GM21619 (cell line): ENCODE results near the gene OSBPL10.
"Not testable (repeated sequence)": the region's sequence is repeated elsewhere in the genome, so short reads cannot be mapped to it uniquely, and the experiment has no call there.

ENCODE experiments used
- ATAC-seq: cut with Tn5 transposase; IDR thresholded peaks from one replicate; pipeline ENCODE4 v1.9.1; 2021; ENCODE audit not compliant: unreplicated experiment

The OSBPL10 gene

GRCh38 chr3:31981206-31982181, at the start of gene OSBPL10, which contains the start of gene ZNF860:
Gene OSBPL10 (minus strand): TSS chr3:31981262. CDS start chr3:31981179, 83 bp downstream.
Gene ZNF860 (plus strand): TSS chr3:31981750. CDS start chr3:31989080, 7,330 bp downstream.
- ATAC-seq: peak; percentile 23

GRCh38 chr3:32026593-32026992, 45.5 kb upstream of the OSBPL10 start:
- ATAC-seq: no peak

- ATAC-seq: no peak
Observed at GRCh38 chr3:32022947-32023346, 41.9 kb upstream of the OSBPL10 start.

GRCh38 chr3:32021748-32022147, 40.7 kb upstream of the OSBPL10 start:
- no peak for ATAC-seq

- no peak for ATAC-seq
Observed at GRCh38 chr3:32021155-32021554, 40.1 kb upstream of the OSBPL10 start.

GRCh38 chr3:32018757-32019564, 37.9 kb upstream of the OSBPL10 start:
- no peak for ATAC-seq

- no peak for ATAC-seq
Observed at GRCh38 chr3:32017286-32017685, 36.2 kb upstream of the OSBPL10 start.

- ATAC-seq: not testable (repeated sequence)
Observed at GRCh38 chr3:32015638-32016037, 34.6 kb upstream of the OSBPL10 start.

GRCh38 chr3:32010699-32011098, 29.6 kb upstream of the OSBPL10 start:
- ATAC-seq: not testable (repeated sequence)

- no peak for ATAC-seq
Observed at GRCh38 chr3:32009957-32010356, 28.9 kb upstream of the OSBPL10 start.

GRCh38 chr3:32009101-32009500, 28.0 kb upstream of the OSBPL10 start:
- no peak for ATAC-seq

- ATAC-seq: no peak
Observed at GRCh38 chr3:32004113-32004765, 23.2 kb upstream of the OSBPL10 start.

GRCh38 chr3:32003380-32003779, 22.3 kb upstream of the OSBPL10 start:
- no peak for ATAC-seq

GRCh38 chr3:32002561-32003368, 21.7 kb upstream of the OSBPL10 start:
- no peak for ATAC-seq

- ATAC-seq: no peak
Observed at GRCh38 chr3:32000877-32001276, 19.8 kb upstream of the OSBPL10 start.

GRCh38 chr3:31999907-32000439, 18.9 kb upstream of the OSBPL10 start:
- ATAC-seq: no peak

GRCh38 chr3:31997500-31997899, 16.4 kb upstream of the OSBPL10 start:
- no peak for ATAC-seq

- ATAC-seq: no peak
Observed at GRCh38 chr3:31996195-31996594, 15.1 kb upstream of the OSBPL10 start.

- ATAC-seq: not testable (repeated sequence)
Observed at GRCh38 chr3:31995026-31995425, 14.0 kb upstream of the OSBPL10 start.

- ATAC-seq: no peak
Observed at GRCh38 chr3:31993843-31994242, 12.8 kb upstream of the OSBPL10 start.
